Choroid plexus epithelial cell (primary cell): ENCODE data around the gene ATXN7.
A peak's percentile ranks its signal among the peaks of the same experiment; 100 is the strongest.

Experiments used
- DNase-seq: peaks from one replicate; pipeline ENCODE4 v3.0.0-alpha.2; 2010; ENCODE audit warnings: low read depth
- H3K4me3 ChIP-seq: 2 replicates; pipeline ENCODE4 v1.5.1; 2011; ENCODE audit warnings: low read depth, mild to moderate bottlenecking, control low read depth, low read length, moderate library complexity
- CTCF ChIP-seq: conservative IDR thresholded peaks from 2 replicates; pipeline ENCODE4 v1.5.1; 2011; ENCODE audit warnings: low read depth, mild to moderate bottlenecking, control low read depth, inconsistent platforms, low read length, moderate library complexity

The ATXN7 gene

GRCh38 chr3:63980830-63981498 is 117.3 kb downstream of the ATXN7 start:
- TF ChIP-seq CTCF: no peak
- H3K4me3 ChIP-seq: no peak overlapping the region

GRCh38 chr3:63981980-63982379 is 118.3 kb downstream of the ATXN7 start:
- DNase-seq: no peak
- TF ChIP-seq CTCF: no peak
- H3K4me3 ChIP-seq: no peak overlapping the region

More at GRCh38 chr3:63980830-63981498, 117.3 kb downstream of the ATXN7 start:
- DNase-seq: no peak

GRCh38 chr3:63984391-63984790 is 120.7 kb downstream of the ATXN7 start:
- no peak for DNase-seq
- H3K4me3 ChIP-seq: no peak overlapping the region
- no peak for TF ChIP-seq CTCF

GRCh38 chr3:63986146-63986545 is 122.5 kb downstream of the ATXN7 start:
- TF ChIP-seq CTCF: peak; percentile 15
- H3K4me3 ChIP-seq: no peak overlapping the region
- peak; percentile 38 for DNase-seq

GRCh38 chr3:63986831-63987230 is 123.2 kb downstream of the ATXN7 start:
- DNase-seq: no peak
- TF ChIP-seq CTCF: no peak
- H3K4me3 ChIP-seq: no peak overlapping the region

GRCh38 chr3:63988943-63989342 is 125.3 kb downstream of the ATXN7 start:
- no peak for DNase-seq
- H3K4me3 ChIP-seq: no peak overlapping the region

More at GRCh38 chr3:63988943-63989342, 125.3 kb downstream of the ATXN7 start:
- no peak for TF ChIP-seq CTCF
